Stimulated activated CD4-positive, alpha-beta T cell treated with anti-CD3 and anti-CD28 coated beads, Interleukin-2, amount 100 ng/mL, for 48 hours (primary cell): ENCODE results near the gene LIMK2.
"Not testable (repeated sequence)": the region's sequence is repeated elsewhere in the genome, so short reads cannot be mapped to it uniquely, and the experiment has no call there.

ENCODE experiments used
- DNase-seq, 2 donors: peaks; one replicate each; pipeline ENCODE4 v3.0.0-alpha.2; 2020

The LIMK2 gene

GRCh38 chr22:31295360-31295759 is 83.3 kb downstream of the LIMK2 start:
- DNase-seq: no peak

DNA sequence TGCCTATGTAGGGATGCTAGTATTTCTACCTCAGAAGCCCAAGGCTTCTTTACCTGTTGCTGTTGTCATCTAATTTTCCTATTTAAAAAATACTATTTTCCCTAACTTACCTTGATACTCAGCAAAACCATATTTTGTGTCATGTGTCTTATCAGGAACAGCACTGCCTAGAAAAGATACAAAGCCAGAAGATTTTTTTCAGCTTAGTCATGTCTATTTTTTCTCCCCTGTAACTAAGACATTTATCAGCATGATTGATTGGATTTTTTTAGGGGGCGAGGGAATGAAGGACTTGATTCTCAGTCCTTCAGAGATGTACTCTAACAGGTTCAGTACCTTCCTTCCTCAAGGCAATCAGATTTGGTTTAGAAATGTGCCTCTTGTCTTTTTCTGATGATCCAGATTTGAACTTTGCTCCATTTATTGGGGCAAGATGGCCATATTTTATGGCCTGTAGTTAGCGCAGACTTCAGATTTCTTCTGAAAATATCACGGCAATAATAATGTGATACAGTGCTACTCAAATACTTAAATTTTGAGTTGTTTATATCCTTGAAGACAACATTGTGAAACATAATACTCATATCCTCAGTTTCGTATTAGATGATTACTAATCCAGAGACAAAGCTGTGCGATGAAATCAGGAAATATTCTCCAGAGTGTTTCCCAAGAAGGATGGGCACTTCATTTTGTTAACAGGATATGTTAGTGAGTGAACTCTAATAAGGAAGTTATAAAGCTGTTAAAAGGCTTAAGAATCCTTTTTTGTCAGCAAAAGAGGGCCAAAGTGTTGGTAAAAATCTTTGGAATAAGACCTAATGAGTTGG is 83.9 kb downstream of the LIMK2 start:
- no peak for DNase-seq

DNA sequence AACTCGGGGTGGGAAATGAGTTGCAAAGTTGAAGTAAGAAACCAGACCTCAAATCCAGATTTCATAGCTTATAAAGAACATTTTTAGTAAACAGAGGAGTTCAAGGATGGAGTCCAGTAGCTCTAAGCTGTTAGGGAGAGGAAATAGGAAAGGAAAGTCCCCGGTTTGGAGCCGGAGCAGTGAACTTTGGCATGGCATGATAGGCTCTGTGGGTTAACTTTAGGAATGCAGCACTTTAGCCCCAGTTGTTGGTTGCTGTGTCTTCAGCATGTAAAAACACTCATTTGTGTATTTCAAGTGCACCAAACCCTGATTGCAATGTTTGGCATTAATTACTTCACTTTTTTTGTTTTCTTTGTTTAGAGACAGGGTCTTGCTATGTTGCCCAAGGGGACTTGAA is 88.8 kb downstream of the LIMK2 start:
- no peak for DNase-seq

DNA sequence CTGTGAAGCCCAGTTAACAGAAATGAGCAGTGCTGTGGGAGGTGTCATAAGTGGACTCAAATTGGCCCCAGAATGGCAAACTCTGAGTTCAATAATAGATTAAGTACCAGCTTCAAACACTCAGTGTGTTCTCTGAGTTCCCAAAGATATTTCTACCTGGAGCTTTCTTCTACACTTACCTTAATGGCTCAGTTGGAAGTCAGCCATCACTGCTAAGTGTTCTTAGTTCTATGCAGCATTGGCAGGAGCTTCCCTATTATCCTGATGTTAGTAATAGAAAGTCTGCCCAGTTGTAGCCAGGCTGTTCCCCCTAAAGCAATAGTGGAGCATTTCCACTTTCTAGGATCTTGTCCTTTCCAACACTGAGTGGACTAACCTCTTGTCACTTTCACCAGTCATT is 89.9 kb downstream of the LIMK2 start:
- DNase-seq: no peak

DNA sequence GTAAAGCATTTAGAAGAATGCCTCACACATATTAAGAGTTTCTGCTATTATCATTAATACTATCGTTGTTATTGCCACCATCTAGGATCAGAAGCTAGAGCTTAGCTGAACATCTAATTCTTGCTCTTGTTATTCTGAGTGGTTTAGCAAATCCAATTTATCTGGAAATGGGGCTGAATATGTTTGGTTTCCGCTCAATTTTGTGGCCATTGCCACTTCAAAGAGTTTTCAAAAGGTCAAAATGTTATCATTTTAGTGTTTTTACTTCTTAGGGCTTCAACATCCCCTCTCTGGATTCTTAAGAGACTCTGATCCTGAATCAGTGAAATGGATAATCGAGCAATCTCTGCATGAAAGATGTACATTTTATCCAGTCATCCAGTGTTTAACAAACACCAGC is 90.4 kb downstream of the LIMK2 start:
- DNase-seq: no peak

GRCh38 chr22:31305194-31305593 is 93.1 kb downstream of the LIMK2 start:
- no peak for DNase-seq

DNA sequence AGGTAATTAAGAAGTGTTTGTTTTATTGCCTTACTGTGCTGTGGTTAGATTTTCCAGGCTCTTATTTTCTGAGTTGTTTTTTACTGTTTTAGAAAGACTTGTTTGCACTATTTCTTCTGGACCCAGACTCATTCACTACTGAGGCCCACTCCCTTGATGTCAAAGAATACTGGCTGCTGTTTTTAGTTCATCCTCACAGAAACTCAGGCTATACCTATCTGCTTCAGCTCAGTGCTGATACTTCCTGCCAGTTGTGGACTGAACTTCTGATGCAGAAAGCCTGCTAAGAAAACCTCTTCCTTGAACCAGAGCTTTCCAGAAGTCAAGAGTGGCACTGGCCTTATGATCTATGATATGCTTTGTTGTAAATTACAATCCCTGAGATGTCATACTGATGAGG is 96.1 kb downstream of the LIMK2 start:
- no peak for DNase-seq

GRCh38 chr22:31313366-31314147 is 101.5 kb downstream of the LIMK2 start:
- peak; percentile 69 for DNase-seq

- DNase-seq: not testable (repeated sequence)
These were observed 102.1 kb downstream of the LIMK2 start for GRCh38 chr22:31314220-31314619.

DNA sequence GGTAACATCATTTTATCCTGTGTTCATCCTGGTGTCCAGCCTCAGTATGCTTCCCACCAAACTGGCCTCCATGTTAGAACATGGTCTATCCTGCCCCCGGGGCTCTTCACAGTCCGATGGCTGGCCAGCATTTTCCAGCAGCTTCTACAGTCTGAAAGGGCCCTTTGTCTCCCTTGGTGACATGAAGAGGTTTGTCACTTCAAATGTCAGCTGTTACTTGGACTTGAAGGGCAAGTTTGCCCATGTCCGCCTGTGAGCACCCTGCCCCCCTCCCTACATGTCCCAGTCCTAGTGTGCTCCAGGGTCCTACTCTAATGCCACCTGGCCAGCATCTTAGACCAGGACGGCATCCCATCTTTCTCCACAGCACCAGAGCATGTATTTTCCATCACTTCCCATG is 109.3 kb downstream of the LIMK2 start:
- no peak for DNase-seq

GRCh38 chr22:31323578-31324550 is 111.8 kb downstream of the LIMK2 start:
- DNase-seq: no peak

GRCh38 chr22:31326877-31327276 is 114.8 kb downstream of the LIMK2 start:
- no peak for DNase-seq

DNA sequence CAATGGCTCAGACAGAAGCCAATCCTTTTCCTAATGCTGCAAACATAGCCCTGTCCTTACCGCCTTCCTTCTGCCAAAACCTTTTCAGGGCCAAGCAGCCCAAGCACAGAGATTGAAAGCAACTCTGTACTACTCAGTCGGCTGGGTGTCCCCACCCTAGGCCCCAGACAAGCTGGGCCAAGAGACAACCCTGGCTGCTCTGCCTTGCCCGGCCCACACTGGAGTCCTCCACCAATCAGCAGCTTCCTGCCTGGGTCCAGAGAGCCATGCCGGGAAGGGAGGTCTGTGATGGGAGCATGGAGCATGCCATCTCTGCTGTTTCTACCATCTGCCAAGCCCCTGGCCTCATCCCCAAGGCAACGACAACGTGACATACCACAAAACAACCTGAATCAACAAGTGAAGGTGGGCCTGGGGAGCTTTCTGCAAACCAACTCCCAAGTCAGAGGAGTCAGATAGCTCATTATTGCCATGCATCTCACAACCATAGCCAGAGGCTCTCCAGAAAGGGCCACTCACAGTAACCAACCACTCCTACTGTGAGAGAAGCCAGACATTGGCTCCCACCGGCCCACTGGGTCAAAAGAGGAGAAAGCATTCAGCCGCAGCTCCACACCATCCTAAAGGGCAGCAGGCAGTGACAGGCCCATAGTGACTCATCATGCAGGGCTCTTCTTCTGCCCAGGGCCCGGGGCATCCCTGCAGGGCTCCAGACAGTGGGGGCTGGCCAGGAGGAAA is 115.9 kb downstream of the LIMK2 start:
- no peak for DNase-seq

DNA sequence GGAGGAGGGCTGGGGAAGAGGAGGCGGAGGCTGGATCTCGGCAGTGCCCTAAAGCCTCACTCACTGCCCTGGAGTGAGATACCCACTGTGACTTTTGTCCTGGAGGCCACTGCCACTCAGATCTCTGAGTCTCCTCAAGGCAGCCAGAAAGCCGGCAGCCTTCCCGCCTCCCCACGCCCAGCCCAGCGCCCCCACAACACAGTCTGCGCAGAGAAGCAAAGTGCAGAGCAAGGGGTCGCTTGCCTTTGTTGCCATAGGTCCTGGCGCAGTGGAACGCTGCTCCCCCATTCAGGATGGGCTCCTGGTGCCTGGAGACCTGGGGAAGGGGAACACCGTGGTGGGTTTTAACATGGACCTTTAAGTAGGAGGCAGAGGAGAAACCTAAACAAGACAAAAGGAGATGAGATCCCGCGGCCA is 116.5 kb downstream of the LIMK2 start:
- DNase-seq: no peak

- no peak for DNase-seq
These were observed 116.9 kb downstream of the LIMK2 start for GRCh38 chr22:31329029-31329428.
